IMR-90 (cell line): ENCODE measurements around the gene NOTCH3.

Experiments used
- CTCF ChIP-seq: conservative IDR thresholded peaks from 2 replicates; pipeline ENCODE4 v1.5.1; 2012; ENCODE audit warnings: mild to moderate bottlenecking, low read depth, low read length, improper control_type of control experiment
- MXI1 ChIP-seq: IDR thresholded peaks from 2 replicates; pipeline ENCODE4 v1.6.1; 2012; ENCODE audit warnings: low read depth, mild to moderate bottlenecking, low read length, moderate library complexity, borderline replicate concordance
- RFX5 ChIP-seq: IDR thresholded peaks from 2 replicates; pipeline ENCODE4 v1.8.0; 2012; ENCODE audit warnings: low read depth, mild to moderate bottlenecking, low read length, moderate library complexity
- SMC3 ChIP-seq: fragments of 150-350 bp; IDR thresholded peaks from 2 replicates; pipeline ENCODE4 v1.6.1; 2016; ENCODE audit warnings: low read depth, mild to moderate bottlenecking, antibody characterized with exemption, low read length, moderate library complexity

- no peak for TF ChIP-seq CTCF
- no peak for TF ChIP-seq RFX5
- TF ChIP-seq SMC3, result no peak
- no peak for TF ChIP-seq MXI1
Observed at GRCh38 chr19:15175609-15176008, 25.2 kb downstream of the NOTCH3 start.
